ENCODE measurements around the gene PPFIA3. TPM values are rescaled to one million over a fixed set of nuclear protein-coding genes. Genes with fewer than 3 reads are reported as not detected.

PPFIA3 gene
- total and polyA plus RNA-seq, 4 donors = 1.5 to 4.6 (median 2.4) TPM

- peak; percentile 90 for TF ChIP-seq MAX (IDR thresholded peaks at IDR 0.05)
- TF ChIP-seq ZBTB33 (IDR thresholded peaks at IDR 0.05) = no peak
- TF ChIP-seq CTCF (IDR thresholded peaks at IDR 0.05; ENCODE audit: low read depth, low read length, missing input control) = no peak
- TF ChIP-seq GABPA (IDR thresholded peaks at IDR 0.05 in 1 of 2, conservative IDR thresholded peaks at IDR 0.05 in 1 of 2) = peak in 1 of 2 donors; percentile 64
- TF ChIP-seq SP1 (IDR thresholded peaks at IDR 0.05) = peak; percentile 76
- TF ChIP-seq YY1 (IDR thresholded peaks at IDR 0.05) = peak; percentile 59
- peak in 1 of 2 donors; percentile 46 for TF ChIP-seq HNF4A (conservative IDR thresholded peaks at IDR 0.05)
- TF ChIP-seq TAF1 (conservative IDR thresholded peaks at IDR 0.05) = peak; percentile 47
- peak; percentile 31 to 50 for TF ChIP-seq RXRA (IDR thresholded peaks at IDR 0.05)
- TF ChIP-seq HNF4G (IDR thresholded peaks at IDR 0.05) = no peak
- TF ChIP-seq FOXA2 (IDR thresholded peaks at IDR 0.05) = no peak
- peak in 1 of 2 donors; percentile 42 for TF ChIP-seq EGR1 (IDR thresholded peaks at IDR 0.05; ENCODE audit: low read depth in 2 of 2)
- TF ChIP-seq NR2F2 (IDR thresholded peaks at IDR 0.05) = peak; percentile 1
- peak in 1 of 2 donors; percentile 10 for TF ChIP-seq RAD21 (IDR thresholded peaks at IDR 0.05)
- peak; percentile 18 for TF ChIP-seq ATF3 (IDR thresholded peaks at IDR 0.05)
- peak in 1 of 2 donors; percentile 40 for TF ChIP-seq JUND (IDR thresholded peaks at IDR 0.05)
- TF ChIP-seq REST (IDR thresholded peaks at IDR 0.05) = peak; percentile 79
- no peaks in the 10 kb centered on the region for H3K27me3 ChIP-seq (ENCODE audit: control insufficient read depth in 4 of 4, insufficient read depth in 4 of 4, low read length in 3 of 4)
- peaks cover 0 to 29% (median 17%) of the 10 kb centered on the region in 4 donors for H3K4me1 ChIP-seq (ENCODE audit: control insufficient read depth in 4 of 4, insufficient read depth in 4 of 4, low read length in 3 of 4)
- no peaks in the 10 kb centered on the region for H3K9me3 ChIP-seq (ENCODE audit: control insufficient read depth in 4 of 4, low read length in 3 of 4)
- H3K9ac ChIP-seq (ENCODE audit: low read depth in 1 of 2, low read length in 2 of 2) = peak overlapping the region; percentile 55 to 86
- peak overlapping the region; percentile 80 to 93 for H3K27ac ChIP-seq (ENCODE audit: low read depth in 1 of 2, low read length in 2 of 2)
- under 1% methylated on average over 75 of the region's 75 CpGs for WGBS
- peak; percentile 84 for DNase-seq (ENCODE audit: low spot score)
- H3K36me3 ChIP-seq (ENCODE audit: control insufficient read depth in 4 of 4, insufficient read depth in 3 of 4, low read depth in 1 of 4, low read length in 3 of 4) = no peaks in the 10 kb centered on the region
- H3K4me3 ChIP-seq (ENCODE audit: low read depth in 1 of 3, low read length in 3 of 3) = peak overlapping the region; percentile 55 to 92 (median 89)
Measured at GRCh38 chr19:49150106-49150943, 31.0 kb downstream of the PPFIA3 start.

Measured in liver (tissue), 9 donors.